Endodermal cell (in vitro differentiated cells): ENCODE results near the gene FNDC5. TPM values are rescaled to one million over a fixed set of nuclear protein-coding genes. Genes with fewer than 3 reads are reported as not detected.

Experiments
- DNase-seq: peaks from one replicate; pipeline ENCODE4 v3.0.0-alpha.2; 2017
- H3K27ac ChIP-seq: 2 replicates; pipeline ENCODE4 v1.5.1; 2013; ENCODE audit warnings: mild to moderate bottlenecking, low read depth, low read length, moderate library complexity
- H3K27me3 ChIP-seq: 2 replicates; pipeline ENCODE4 v1.6.1; 2013; ENCODE audit warnings: mild to moderate bottlenecking, low read length, moderate library complexity; ENCODE audit not compliant: insufficient read depth, control insufficient read depth, poor library complexity, severe bottlenecking
- H3K36me3 ChIP-seq: 2 replicates; pipeline ENCODE4 v1.7.0; 2013; ENCODE audit warnings: mild to moderate bottlenecking, low read length, moderate library complexity; ENCODE audit not compliant: control insufficient read depth, insufficient read depth
- H3K4me1 ChIP-seq: one replicate; pipeline ENCODE4 v1.7.0; 2013; ENCODE audit warnings: low read length; ENCODE audit not compliant: control insufficient read depth, insufficient read depth
- H3K4me3 ChIP-seq: 2 replicates; pipeline ENCODE4 v1.5.1; 2013; ENCODE audit warnings: mild to moderate bottlenecking, low read length, moderate library complexity
- H3K9ac ChIP-seq: 2 replicates; pipeline ENCODE4 v1.6.1; 2013; ENCODE audit warnings: mild to moderate bottlenecking, low read length, moderate library complexity; ENCODE audit not compliant: poor library complexity, severe bottlenecking; ENCODE audit errors: extremely low read depth
- H3K9me3 ChIP-seq: 2 replicates; pipeline ENCODE4 v1.6.1; 2013; ENCODE audit warnings: mild to moderate bottlenecking, low read length, moderate library complexity; ENCODE audit not compliant: control insufficient read depth
- H3K27ac Mint-ChIP-seq: 2 replicates; pipeline ENCODE4 v1.8.0; 2020; ENCODE audit warnings: mixed read lengths
- H3K27me3 Mint-ChIP-seq: 2 replicates; pipeline ENCODE4 v1.8.0; 2021; ENCODE audit warnings: mild to moderate bottlenecking, mixed read lengths; ENCODE audit not compliant: insufficient read depth
- H3K36me3 Mint-ChIP-seq: 2 replicates; pipeline ENCODE4 v1.8.0; 2020; ENCODE audit warnings: low read depth, mixed read lengths
- H3K4me1 Mint-ChIP-seq: 2 replicates; pipeline ENCODE4 v1.8.0; 2020; ENCODE audit warnings: mixed read lengths
- H3K4me3 Mint-ChIP-seq: 2 replicates; pipeline ENCODE4 v1.8.0; 2020; ENCODE audit warnings: mild to moderate bottlenecking, moderate library complexity, mixed read lengths
- H3K9me3 Mint-ChIP-seq: 2 replicates; pipeline ENCODE4 v1.8.0; 2020; ENCODE audit warnings: mild to moderate bottlenecking, mixed read lengths
- WGBS, 2 experiments: methylation state at CpG; one replicate each; pipeline versions ENCODE4 v1.1.5 to v1.1.7; 2013; ENCODE audit warnings: missing lambda C conversion rate in 2 of 2, mixed read lengths in 1 of 2; ENCODE audit not compliant: insufficient coverage in 1 of 2, insufficient read length in 1 of 2; 5-methylcytosine and 5-hydroxymethylcytosine counted together
- total RNA-seq, 2 donors: library from RNA; stranded (reverse); fragmentation: NEBNext Ultra II Directional in 1 of 2; extraction: Animal tissue kit (Norgen Biotek cat#: 25700) in 1 of 2; gene quantifications; 2 replicates in 1 of 2; 3 replicates in 1 of 2; pipeline ENCODE4 v1.2.1, GENCODE V29; 2021
- TF ChIP-seq, protein P1 (sequence below): fragments of 200-600 bp; sonication (generic); conservative IDR thresholded peaks from 2 replicates; pipeline ENCODE4 v1.5.0; 2021; ENCODE audit warnings: antibody characterized with exemption, mild to moderate bottlenecking

Gene FNDC5
- total RNA-seq, 2 donors from 2014 or later = 6.0 to 7.2 TPM

DNA sequence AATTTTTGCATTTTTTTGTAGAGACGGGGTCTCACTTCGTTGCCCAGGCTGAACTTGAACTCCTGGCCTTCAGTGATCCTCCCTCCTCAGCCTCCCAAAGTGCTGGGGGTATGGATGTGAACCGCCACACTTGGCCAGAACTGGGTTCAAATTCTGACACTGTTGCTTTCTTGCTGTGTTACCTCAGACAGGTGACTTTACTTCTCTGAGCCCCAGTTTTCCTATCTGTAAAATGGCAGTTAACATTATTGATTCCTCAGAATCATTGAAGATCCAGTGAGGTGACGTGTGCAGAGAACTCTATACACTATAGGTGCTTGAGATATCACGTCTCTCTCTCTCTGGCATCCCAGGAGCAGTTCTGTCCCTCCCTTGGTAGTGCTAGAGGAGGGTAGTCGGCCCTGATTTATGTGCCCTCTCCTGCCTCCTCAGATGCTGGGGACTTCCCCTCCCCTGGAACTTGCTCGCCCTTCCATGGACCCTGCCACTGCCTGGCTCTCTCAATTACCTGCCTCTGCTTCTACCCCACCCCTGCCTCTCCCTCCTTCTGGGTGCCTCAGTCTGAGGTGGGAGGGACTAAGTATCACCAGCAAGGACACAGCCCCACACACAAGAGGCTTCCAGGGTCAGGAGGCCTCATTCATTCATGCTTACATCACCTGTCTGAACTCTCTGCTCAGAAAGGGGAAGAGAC lies 12.8 kb upstream of the FNDC5 start:
- Histone ChIP-seq H3K27ac (no peak overlapping the region), H3K36me3 (no peaks in the 10 kb centered on the region), H3K27me3 (peaks cover 45% of the 10 kb centered on the region), H3K4me1 (no peaks in the 10 kb centered on the region), H3K4me3 (no peak overlapping the region), H3K9me3 (no peaks in the 10 kb centered on the region), H3K9ac (no peak overlapping the region)
- Mint-ChIP-seq H3K27me3 (peaks cover 61% of the 10 kb centered on the region), H3K27ac (no peak overlapping the region), H3K36me3 (no peaks in the 10 kb centered on the region), H3K4me1 (peaks cover 4% of the 10 kb centered on the region), H3K9me3 (no peaks in the 10 kb centered on the region), H3K4me3 (no peak overlapping the region)
- 92 to 97% methylated on average over 6 to 7 of the region's 7 CpGs for WGBS, 2 experiments
- TF ChIP-seq, protein P1, sequence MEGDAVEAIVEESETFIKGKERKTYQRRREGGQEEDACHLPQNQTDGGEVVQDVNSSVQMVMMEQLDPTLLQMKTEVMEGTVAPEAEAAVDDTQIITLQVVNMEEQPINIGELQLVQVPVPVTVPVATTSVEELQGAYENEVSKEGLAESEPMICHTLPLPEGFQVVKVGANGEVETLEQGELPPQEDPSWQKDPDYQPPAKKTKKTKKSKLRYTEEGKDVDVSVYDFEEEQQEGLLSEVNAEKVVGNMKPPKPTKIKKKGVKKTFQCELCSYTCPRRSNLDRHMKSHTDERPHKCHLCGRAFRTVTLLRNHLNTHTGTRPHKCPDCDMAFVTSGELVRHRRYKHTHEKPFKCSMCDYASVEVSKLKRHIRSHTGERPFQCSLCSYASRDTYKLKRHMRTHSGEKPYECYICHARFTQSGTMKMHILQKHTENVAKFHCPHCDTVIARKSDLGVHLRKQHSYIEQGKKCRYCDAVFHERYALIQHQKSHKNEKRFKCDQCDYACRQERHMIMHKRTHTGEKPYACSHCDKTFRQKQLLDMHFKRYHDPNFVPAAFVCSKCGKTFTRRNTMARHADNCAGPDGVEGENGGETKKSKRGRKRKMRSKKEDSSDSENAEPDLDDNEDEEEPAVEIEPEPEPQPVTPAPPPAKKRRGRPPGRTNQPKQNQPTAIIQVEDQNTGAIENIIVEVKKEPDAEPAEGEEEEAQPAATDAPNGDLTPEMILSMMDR = no peak
- DNase-seq = no peak

- Histone ChIP-seq H3K4me3 (no peak overlapping the region), H3K4me1 (no peaks in the 10 kb centered on the region), H3K27me3 (peaks cover 31% of the 10 kb centered on the region), H3K9me3 (no peaks in the 10 kb centered on the region), H3K27ac (no peak overlapping the region), H3K9ac (no peak overlapping the region), H3K36me3 (no peaks in the 10 kb centered on the region)
- TF ChIP-seq, protein P1 = no peak
- Mint-ChIP-seq H3K9me3 (no peaks in the 10 kb centered on the region), H3K27me3 (peaks cover 57% of the 10 kb centered on the region), H3K36me3 (no peaks in the 10 kb centered on the region), H3K27ac (no peak overlapping the region), H3K4me1 (peaks cover 4% of the 10 kb centered on the region), H3K4me3 (no peak overlapping the region)
- 50 to 74% methylated on average over 2 to 22 of the region's 22 CpGs for WGBS, 2 experiments
- DNase-seq = no peak
Measured at GRCh38 chr1:32881871-32882850, 11.4 kb upstream of the FNDC5 start.

GRCh38 chr1:32881291-32881690 lies 10.6 kb upstream of the FNDC5 start:
- H3K9me3 ChIP-seq = no peaks in the 10 kb centered on the region
- Mint-ChIP-seq H3K36me3 (no peaks in the 10 kb centered on the region), H3K4me3 (no peak overlapping the region), H3K4me1 (peaks cover 4% of the 10 kb centered on the region), H3K9me3 (no peaks in the 10 kb centered on the region), H3K27ac (no peak overlapping the region), H3K27me3 (peaks cover 53% of the 10 kb centered on the region)
- 94 to 100% methylated on average over 1 to 5 of the region's 5 CpGs for WGBS, 2 experiments
- H3K4me1 ChIP-seq = no peaks in the 10 kb centered on the region
- TF ChIP-seq, protein P1 = no peak
- H3K4me3 ChIP-seq = no peak overlapping the region
- H3K27me3 ChIP-seq = peaks cover 25% of the 10 kb centered on the region
- H3K27ac ChIP-seq = no peak overlapping the region
- DNase-seq = no peak
- H3K36me3 ChIP-seq = no peaks in the 10 kb centered on the region
- H3K9ac ChIP-seq = no peak overlapping the region
